ENCODE measurements around the gene FAF1.
A peak's percentile ranks its signal among the peaks of the same experiment; 100 is the strongest.

FAF1 gene

GRCh38 chr1:50620680-50621329, 339.3 kb downstream of the FAF1 start (continued):
- no peak for TF ChIP-seq ZNF280C (tag by site-specific recombination; IDR thresholded peaks at IDR 0.05)
- no peak for TF ChIP-seq ZBTB49 (tag by site-specific recombination; IDR thresholded peaks at IDR 0.05; ENCODE audit: low read depth)
- no peak for TF ChIP-seq ZSCAN4 (tag by site-specific recombination; IDR thresholded peaks at IDR 0.05)
- no peak for TF ChIP-seq ZNF624 (tag by site-specific recombination; IDR thresholded peaks at IDR 0.05)
- TF ChIP-seq AEBP2 (tag by site-specific recombination; IDR thresholded peaks at IDR 0.05; ENCODE audit: borderline replicate concordance), result no peak

GRCh38 chr1:50615036-50615750, 344.9 kb downstream of the FAF1 start:
- POLR2A ChIA-PET, result no interaction called here
- Histone ChIP-seq H3K4me1 (ENCODE audit: control insufficient read depth, insufficient read depth, low read length) (peaks cover 9% of the 10 kb centered on the region; the same call in 1 of the 2 replicates), H3K9me3 (ENCODE audit: control insufficient read depth, insufficient read depth, low read depth, low read length) (no peaks in the 10 kb centered on the region), H3K36me3 (ENCODE audit: control insufficient read depth in 2 of 2, insufficient read depth in 1 of 2, low read length in 2 of 2) (no peaks in the 10 kb centered on the region), H3K4me3 (ENCODE audit: low read depth, low read length) (no peak overlapping the region), H3K27ac (ENCODE audit: extremely low read depth, low read depth, low read length) (no peak overlapping the region)
- CTCF ChIA-PET, result interaction anchor here (0.6 to 1.3 kb wide), 3 partner anchors 11 to 85 kb away, joined by 3 to 4 read pairs (median 3); no protein-coding TSS in a partner anchor
- no peak for TF ChIP-seq ZNF239 (tag by site-specific recombination; IDR thresholded peaks at IDR 0.05)
- TF ChIP-seq ZNF580 (tag by site-specific recombination; IDR thresholded peaks at IDR 0.05), result peak; percentile 76; the same call in 1 of the 2 replicates
- TF ChIP-seq ZNF146 (tag by site-specific recombination; IDR thresholded peaks at IDR 0.05), result peak; percentile 95
- no peak for TF ChIP-seq ZNF677 (tag by site-specific recombination; IDR thresholded peaks at IDR 0.05)

- Histone ChIP-seq H3K9me3 (ENCODE audit: control insufficient read depth, insufficient read depth, low read depth, low read length) (no peaks in the 10 kb centered on the region), H3K27ac (ENCODE audit: extremely low read depth, low read depth, low read length) (no peak overlapping the region)
- POLR2A ChIA-PET, result no interaction called here
Measured at GRCh38 chr1:50611675-50612074, 348.4 kb downstream of the FAF1 start.

More at GRCh38 chr1:50611675-50612074, 348.4 kb downstream of the FAF1 start:
- Histone ChIP-seq H3K4me3 (ENCODE audit: low read depth, low read length) (no peak overlapping the region), H3K36me3 (ENCODE audit: control insufficient read depth in 2 of 2, insufficient read depth in 1 of 2, low read length in 2 of 2) (no peaks in the 10 kb centered on the region), H3K4me1 (ENCODE audit: control insufficient read depth, insufficient read depth, low read length) (peaks cover 9% of the 10 kb centered on the region; the same call in 1 of the 2 replicates)
- TF ChIP-seq HOXC10 (CRISPR knock-in tag; IDR thresholded peaks at IDR 0.05) (no peak), KLF9 (tag by site-specific recombination; IDR thresholded peaks at IDR 0.05; ENCODE audit: low read depth) (no peak), ZBTB8A (tag by site-specific recombination; IDR thresholded peaks at IDR 0.05) (no peak), ZEB2 (tag by site-specific recombination; IDR thresholded peaks at IDR 0.05) (no peak), HOXA7 (CRISPR knock-in tag; IDR thresholded peaks at IDR 0.05; ENCODE audit: borderline replicate concordance) (no peak), ZNF707 (tag by site-specific recombination; IDR thresholded peaks at IDR 0.05) (no peak), WT1 (tag by site-specific recombination; IDR thresholded peaks at IDR 0.05) (no peak), ZNF324 (tag by site-specific recombination; IDR thresholded peaks at IDR 0.05) (no peak), ZNF37A (tag by site-specific recombination; IDR thresholded peaks at IDR 0.05) (no peak), ZNF274 (IDR thresholded peaks at IDR 0.05; ENCODE audit: low read length) (no peak), ZNF274 (tag by site-specific recombination; IDR thresholded peaks at IDR 0.05; ENCODE audit: borderline replicate concordance) (no peak), PRDM6 (tag by site-specific recombination; IDR thresholded peaks at IDR 0.05) (no peak), OSR2 (tag by site-specific recombination; IDR thresholded peaks at IDR 0.05) (no peak), ZNF501 (tag by site-specific recombination; IDR thresholded peaks at IDR 0.05) (no peak)
- CTCF ChIA-PET, result interaction anchor here (0.6 to 1.2 kb wide), 2 partner anchors 243 to 1571 kb away, joined by 3 to 4 read pairs; no protein-coding TSS in a partner anchor

Data from HEK293 (cell line).